K562 (cell line): ENCODE results near the gene NUP85. TPM values are rescaled to one million over a fixed set of nuclear protein-coding genes. Genes with fewer than 3 reads are reported as not detected.

Source experiments
- AFF4 ChIP-seq: sonication (generic); formaldehyde crosslinking; IDR thresholded peaks from 2 replicates; pipeline ENCODE4 v1.8.0; 2023; ENCODE audit warnings: mild to moderate bottlenecking, missing genetic modification reagents
- BRCA1 ChIP-seq, 2 experiments: fragments of 450-650 bp in 1 of 2; sonication (generic) in 1 of 2; formaldehyde crosslinking in 1 of 2; IDR thresholded peaks; 2 replicates each; pipeline versions ENCODE4 v1.5.0 to v1.6.1; 2017 to 2020; ENCODE audit warnings: mild to moderate bottlenecking in 1 of 2, missing genetic modification reagents in 1 of 2
- E2F4 ChIP-seq: sonication (generic); formaldehyde crosslinking; IDR thresholded peaks from 2 replicates; pipeline ENCODE4 v1.8.0; 2022; ENCODE audit warnings: mild to moderate bottlenecking, low read depth, missing genetic modification reagents
- ETV6 ChIP-seq, 3 experiments: fragments of 150-350 bp in 1 of 3; sonication (generic) in 1 of 3; formaldehyde crosslinking in 1 of 3; IDR thresholded peaks; 2 replicates each; pipeline versions ENCODE4 v1.6.1 to v1.8.0; 2014 to 2022; ENCODE audit warnings: borderline replicate concordance in 2 of 3, low read depth in 2 of 3, antibody characterized with exemption in 1 of 3, low read length in 1 of 3, mild to moderate bottlenecking in 1 of 3, missing genetic modification reagents in 1 of 3
- FOS ChIP-seq: IDR thresholded peaks from 3 replicates; pipeline ENCODE4 v1.6.1; 2011; ENCODE audit not compliant: insufficient read length; ENCODE audit errors: extremely low read depth
- MAZ ChIP-seq, 2 experiments: fragments of 450-650 bp in 1 of 2; sonication (generic) in 1 of 2; formaldehyde crosslinking; IDR thresholded peaks in 1 of 2; conservative IDR thresholded peaks in 1 of 2; 2 replicates each; pipeline versions ENCODE4 v1.4.0 to v1.5.0; 2020; ENCODE audit warnings: mild to moderate bottlenecking in 1 of 2, missing genetic modification reagents in 1 of 2
- MTF1 ChIP-seq: fragments of 250-450 bp; sonication (Bioruptor Pico); IDR thresholded peaks from 2 replicates; pipeline ENCODE4 v1.9.0; 2021; ENCODE audit warnings: moderate library complexity, mild to moderate bottlenecking, inconsistent platforms, borderline replicate concordance
- NFIX ChIP-seq: fragments of 250-450 bp; sonication (Bioruptor Pico); IDR thresholded peaks from 2 replicates; pipeline ENCODE4 v1.4.0; 2020; ENCODE audit warnings: low read depth, mild to moderate bottlenecking, moderate library complexity
- PKNOX1 ChIP-seq: fragments of 450-650 bp; IDR thresholded peaks from 2 replicates; pipeline ENCODE4 v1.6.1; 2016
- RBM15 ChIP-seq: fragments of 200-400 bp; formaldehyde crosslinking; IDR thresholded peaks from 2 replicates; pipeline ENCODE4 v1.6.1; 2018; ENCODE audit warnings: mild to moderate bottlenecking, low read length, moderate library complexity; ENCODE audit not compliant: insufficient read depth
- TRIM28 ChIP-seq: fragments of 450-650 bp; IDR thresholded peaks from 2 replicates; pipeline ENCODE4 v1.6.1; 2017
- USF2 ChIP-seq: sonication (generic); formaldehyde crosslinking; IDR thresholded peaks from 2 replicates; pipeline ENCODE4 v1.5.0; 2020; ENCODE audit warnings: missing genetic modification reagents
- ZC3H4 ChIP-seq: sonication (generic); formaldehyde crosslinking; IDR thresholded peaks from 2 replicates; pipeline ENCODE4 v1.9.0; 2021; ENCODE audit warnings: missing genetic modification reagents, borderline replicate concordance
- ZFX ChIP-seq: sonication (generic); formaldehyde crosslinking; IDR thresholded peaks from 2 replicates; pipeline ENCODE4 v1.8.0; 2022; ENCODE audit warnings: mild to moderate bottlenecking, missing genetic modification reagents, moderate library complexity
- ZKSCAN3 ChIP-seq: fragments of 250-450 bp; sonication (Bioruptor Pico); IDR thresholded peaks from 2 replicates; pipeline ENCODE4 v1.4.0; 2020
- polyA plus RNA-seq, 8 experiments: library from polyadenylated mRNA; depleted of rRNA in 4 of 8; stranded (reverse) in 5 of 8; unstranded in 3 of 8; fragments of >200 nt; fragmentation: Nextera tagmentation in 2 of 8; fragmentation: Illumina TruSeq in 1 of 8; extraction: Ambion mirVana in 2 of 8; extraction: Trizol in 1 of 8; gene quantifications; 2 replicates each; pipeline versions ENCODE4 v1.2.1 to v1.2.3, GENCODE V29; 2011 to 2014; ENCODE audit warnings: inconsistent platforms in 1 of 8, missing spikeins in 1 of 8
- total RNA-seq, 7 experiments: library from RNA; depleted of rRNA in 6 of 7; stranded (reverse); fragments of >200 nt in 6 of 7; fragmentation: Illumina TruSeq in 2 of 7; extraction: Trizol in 2 of 7; gene quantifications; 2 replicates each; pipeline versions ENCODE4 v1.2.1 to v1.2.3, GENCODE V29; 2011 to 2021; ENCODE audit warnings: low replicate concordance in 1 of 7
- TF ChIP-seq, protein P1 (sequence below): fragments of 250-450 bp; sonication (Bioruptor Pico); IDR thresholded peaks from 2 replicates; pipeline ENCODE4 v1.9.0; 2021; ENCODE audit warnings: mild to moderate bottlenecking
- TF ChIP-seq, protein P2 (sequence below): fragments of 250-450 bp; sonication (Bioruptor Pico); IDR thresholded peaks from 2 replicates; pipeline ENCODE4 v1.8.0; 2021; ENCODE audit warnings: mild to moderate bottlenecking, moderate library complexity

NUP85 gene
- total and polyA plus RNA-seq, 9 of the 15 experiments (the other 6 are each of a cell fraction or from before 2014, with no cell fraction given), result 50.2 to 177 (median 110) TPM

DNA sequence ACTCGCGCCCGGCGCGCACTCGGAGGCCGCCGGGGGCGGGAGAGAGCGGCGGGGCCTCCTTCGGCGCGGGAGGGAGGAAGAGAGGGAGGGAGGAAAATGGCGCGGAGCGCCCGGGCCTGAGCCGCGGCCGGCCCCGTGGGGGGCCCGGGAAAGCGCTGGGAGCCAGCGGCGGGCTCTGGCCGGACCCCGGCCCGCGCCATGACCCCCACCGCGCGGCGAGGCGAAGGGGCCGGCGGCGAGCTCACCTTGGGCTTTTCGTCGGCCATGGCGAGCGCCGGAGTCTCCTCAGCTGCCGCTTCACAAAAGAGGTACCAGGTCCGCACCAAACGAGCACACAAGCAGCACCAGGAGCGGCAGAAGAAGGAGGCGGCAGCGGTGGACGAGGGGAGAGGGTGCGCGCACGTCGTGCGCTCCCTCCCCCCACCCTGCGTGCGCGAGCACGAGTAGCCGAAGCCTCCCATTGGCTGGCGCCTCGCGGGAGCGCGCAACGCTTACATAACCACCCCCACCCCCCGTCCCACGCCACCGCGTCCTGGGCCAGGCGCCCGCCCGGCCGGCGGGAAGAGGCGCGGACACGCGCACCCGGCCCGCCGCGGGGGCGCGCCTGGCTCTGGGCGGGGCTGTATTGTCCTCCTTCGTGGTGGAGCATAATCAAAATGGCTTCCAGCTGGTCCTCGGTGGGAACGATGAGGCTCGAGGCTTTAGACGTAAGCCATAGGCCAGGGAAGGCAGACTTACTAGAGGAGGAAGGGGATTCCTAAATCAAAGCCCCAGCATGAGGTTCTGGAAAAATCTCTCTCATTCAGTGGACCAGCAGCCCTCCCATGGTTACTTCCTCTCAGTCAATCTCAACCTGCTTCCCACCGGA is 22.7 kb upstream of the NUP85 start, which contains the start of gene SUMO2 (continued):
- no peak for TF ChIP-seq E2F4
- TF ChIP-seq ZFX (CRISPR knock-in tag), result peak; percentile 64
- peak; percentile 91 to 98 for TF ChIP-seq MAZ (CRISPR knock-in tag; conservative IDR thresholded peaks at IDR 0.05 in 1 of 2, IDR thresholded peaks at IDR 0.05 in 1 of 2)
- peak; percentile 59 for TF ChIP-seq FOS
- TF ChIP-seq USF2 (CRISPR knock-in tag), result no peak
- no peak for TF ChIP-seq ZKSCAN3 (CRISPR knock-in tag)
- no peak for TF ChIP-seq NFIX (CRISPR knock-in tag)
- TF ChIP-seq, protein P1, sequence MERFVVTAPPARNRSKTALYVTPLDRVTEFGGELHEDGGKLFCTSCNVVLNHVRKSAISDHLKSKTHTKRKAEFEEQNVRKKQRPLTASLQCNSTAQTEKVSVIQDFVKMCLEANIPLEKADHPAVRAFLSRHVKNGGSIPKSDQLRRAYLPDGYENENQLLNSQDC (CRISPR knock-in tag), result no peak
- no peak; the same call in 1 of the 2 replicates for TF ChIP-seq ZC3H4 (CRISPR knock-in tag)
- TF ChIP-seq PKNOX1, result no peak
- TF ChIP-seq AFF4 (CRISPR knock-in tag), result no peak; the same call in none of the 2 replicates
- TF ChIP-seq MTF1 (CRISPR knock-in tag), result no peak
- no peak for TF ChIP-seq ETV6 (IDR thresholded peaks at IDR 0.05; ENCODE audit: borderline replicate concordance in 1 of 2, low read depth in 2 of 2, low read length in 1 of 2)
- no peak for TF ChIP-seq ETV6 (CRISPR knock-in tag; IDR thresholded peaks at IDR 0.05; ENCODE audit: borderline replicate concordance)
- TF ChIP-seq, protein P2, sequence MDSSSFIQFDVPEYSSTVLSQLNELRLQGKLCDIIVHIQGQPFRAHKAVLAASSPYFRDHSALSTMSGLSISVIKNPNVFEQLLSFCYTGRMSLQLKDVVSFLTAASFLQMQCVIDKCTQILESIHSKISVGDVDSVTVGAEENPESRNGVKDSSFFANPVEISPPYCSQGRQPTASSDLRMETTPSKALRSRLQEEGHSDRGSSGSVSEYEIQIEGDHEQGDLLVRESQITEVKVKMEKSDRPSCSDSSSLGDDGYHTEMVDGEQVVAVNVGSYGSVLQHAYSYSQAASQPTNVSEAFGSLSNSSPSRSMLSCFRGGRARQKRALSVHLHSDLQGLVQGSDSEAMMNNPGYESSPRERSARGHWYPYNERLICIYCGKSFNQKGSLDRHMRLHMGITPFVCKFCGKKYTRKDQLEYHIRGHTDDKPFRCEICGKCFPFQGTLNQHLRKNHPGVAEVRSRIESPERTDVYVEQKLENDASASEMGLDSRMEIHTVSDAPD (CRISPR knock-in tag), result peak; percentile 3; the same call in 1 of the 2 replicates
- TF ChIP-seq RBM15, result no peak
- TF ChIP-seq BRCA1 (IDR thresholded peaks at IDR 0.05), result no peak
- no peak for TF ChIP-seq BRCA1 (CRISPR knock-in tag; IDR thresholded peaks at IDR 0.05)
- TF ChIP-seq TRIM28, result no peak; the same call in 1 of the 2 replicates
